Measurements from ENCODE around the gene PRICKLE2.

PRICKLE2 gene

DNA sequence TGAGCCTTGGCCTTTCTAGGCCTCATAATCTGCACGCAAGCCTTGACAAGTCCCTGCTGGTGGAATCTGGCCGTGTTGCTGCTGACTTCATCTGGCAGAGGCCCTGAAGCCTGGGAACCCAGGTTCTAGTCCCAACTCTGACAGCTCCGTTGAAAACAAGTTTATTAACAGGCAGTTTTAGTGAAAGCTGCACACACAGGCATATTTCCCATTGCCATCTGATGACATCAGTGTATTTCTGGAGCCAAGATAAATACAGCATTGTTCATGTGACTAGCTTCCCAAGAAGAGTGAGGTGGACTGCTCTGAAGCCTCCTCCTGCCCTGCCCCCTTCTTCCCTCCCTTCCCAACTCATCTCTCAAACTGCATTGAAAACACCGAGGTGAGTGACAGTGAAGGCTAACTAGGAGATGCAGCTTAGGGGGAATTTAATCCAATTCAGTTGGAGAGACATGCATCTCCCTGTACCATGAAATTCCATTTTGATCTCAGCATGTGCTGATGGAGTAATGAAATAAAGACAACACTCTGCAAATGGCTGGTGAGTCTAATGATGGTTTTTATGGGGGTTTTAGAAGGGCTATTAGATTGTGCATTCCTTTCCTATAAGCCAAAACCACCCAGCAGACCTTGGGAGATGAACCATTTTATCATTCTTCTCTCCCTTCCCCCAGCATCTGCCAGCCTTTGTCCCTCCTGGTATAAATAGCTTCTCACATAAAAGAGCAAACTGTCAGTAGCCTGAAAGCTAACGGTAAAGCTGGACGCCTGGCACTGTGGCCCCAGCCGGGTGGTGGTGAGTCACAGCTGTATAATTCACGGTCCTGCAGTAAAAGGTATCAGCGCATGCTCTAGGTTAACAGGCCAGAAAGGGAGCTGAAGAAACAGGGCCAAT, 38.0 kb downstream of the PRICKLE2 start:
- no peak for DNase-seq

- DNase-seq, result no peak
Observed at GRCh38 chr3:64186667-64187064, 38.6 kb downstream of the PRICKLE2 start.

GRCh38 chr3:64185436-64185835, 39.8 kb downstream of the PRICKLE2 start:
- no peak for DNase-seq

GRCh38 chr3:64184621-64185020, 40.6 kb downstream of the PRICKLE2 start:
- DNase-seq, result no peak

DNA sequence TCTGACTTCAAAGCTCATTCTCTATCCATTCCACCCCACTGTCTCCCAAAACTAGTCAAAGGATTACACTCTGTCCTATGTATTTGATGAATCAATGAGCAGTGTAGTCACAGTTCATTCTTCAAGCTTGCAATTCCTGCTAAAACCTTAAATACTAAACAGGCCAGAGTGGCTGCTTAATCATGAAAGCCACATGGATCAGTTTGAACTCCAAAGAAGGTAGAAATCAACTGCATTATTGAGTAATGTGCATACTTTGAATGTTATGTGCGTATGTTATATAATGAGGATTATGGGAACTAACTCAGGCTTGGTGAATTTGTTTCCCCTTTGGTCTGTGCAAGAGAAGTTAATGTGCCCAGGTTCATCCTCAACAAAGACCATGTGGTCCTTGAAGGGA, 45.4 kb downstream of the PRICKLE2 start:
- no peak for DNase-seq

- DNase-seq, result no peak
Observed at GRCh38 chr3:64179249-64179648, 46.0 kb downstream of the PRICKLE2 start.

DNA sequence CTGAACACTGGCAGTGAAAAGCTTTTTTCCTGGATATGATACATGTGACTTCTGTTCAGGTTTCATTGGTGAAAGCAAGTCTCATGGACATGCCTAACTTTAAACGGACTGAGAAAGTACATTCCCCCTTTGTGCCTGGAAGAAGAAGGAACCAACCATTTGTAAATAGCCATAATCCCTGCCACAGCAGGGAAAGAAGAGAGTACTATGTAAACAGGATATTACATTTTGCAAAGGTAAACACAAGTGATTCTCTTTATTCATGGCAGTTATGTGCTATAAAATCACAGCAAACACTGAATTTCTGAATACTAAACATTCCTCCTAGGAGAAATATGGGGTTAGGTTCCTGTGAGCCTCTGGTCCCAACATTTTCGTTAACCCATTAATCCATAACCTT, 46.8 kb downstream of the PRICKLE2 start:
- DNase-seq, result no peak

GRCh38 chr3:64176461-64176996, 48.7 kb downstream of the PRICKLE2 start:
- DNase-seq, result no peak

- DNase-seq, result no peak
Observed at GRCh38 chr3:64174328-64174727, 50.9 kb downstream of the PRICKLE2 start.

DNA sequence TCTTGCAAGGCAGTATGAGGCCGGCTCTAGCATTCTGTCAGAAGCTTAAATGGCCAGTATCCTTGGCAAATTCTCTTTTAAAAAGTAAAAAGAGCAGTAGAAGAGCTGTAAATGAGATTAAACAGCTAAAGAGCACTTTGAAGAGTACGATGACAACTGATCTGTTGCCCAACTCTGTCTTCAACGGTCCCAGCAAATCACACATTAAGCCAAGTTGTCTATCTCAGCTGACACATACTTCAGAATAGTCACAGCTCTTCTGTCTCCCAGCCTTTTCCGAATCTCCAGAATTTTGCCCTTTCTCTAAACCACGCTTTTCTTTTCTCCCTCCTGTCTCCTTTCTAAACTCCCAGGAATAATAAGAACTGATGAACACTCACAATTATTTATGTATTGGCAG, 51.7 kb downstream of the PRICKLE2 start:
- no peak for DNase-seq

DNA sequence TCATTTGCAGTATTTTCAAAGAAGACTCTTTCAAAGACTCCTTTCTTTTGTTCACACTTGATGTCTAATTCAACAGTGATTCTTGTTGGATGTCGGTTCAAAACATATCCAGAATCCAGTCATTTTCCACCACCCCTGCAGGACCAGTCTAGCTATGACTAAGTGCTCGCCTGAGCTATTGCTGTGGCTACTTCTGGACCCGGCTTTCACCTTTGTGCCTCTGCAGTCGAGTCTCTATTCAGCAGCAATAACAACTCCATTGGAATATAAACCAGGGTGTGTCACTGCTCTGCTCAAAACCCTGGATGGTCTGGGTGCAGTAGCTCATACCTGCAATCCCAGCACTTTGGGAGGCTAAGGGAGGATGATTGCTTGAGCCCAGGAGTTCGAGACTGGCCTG, 55.0 kb downstream of the PRICKLE2 start:
- DNase-seq, result no peak

DNA sequence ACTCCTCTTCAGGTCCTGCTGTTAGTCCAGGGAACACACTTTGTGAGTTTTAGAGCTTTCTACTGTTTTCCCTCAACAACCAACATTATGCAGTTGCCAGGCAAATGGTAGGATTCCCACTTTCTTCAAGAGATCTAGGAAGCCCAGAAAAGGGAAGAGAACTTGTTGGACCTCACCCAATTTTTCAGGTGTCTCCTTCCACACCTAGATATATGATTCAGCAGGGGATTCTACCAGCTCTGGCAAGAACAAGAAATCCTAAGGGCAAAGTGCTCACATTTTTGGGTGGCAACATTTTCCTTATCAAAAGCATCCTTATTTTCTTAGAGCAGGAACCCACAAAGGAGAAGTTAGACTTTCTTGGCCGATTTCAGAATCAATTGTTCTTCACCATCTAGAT, 57.4 kb downstream of the PRICKLE2 start:
- no peak for DNase-seq

DNA sequence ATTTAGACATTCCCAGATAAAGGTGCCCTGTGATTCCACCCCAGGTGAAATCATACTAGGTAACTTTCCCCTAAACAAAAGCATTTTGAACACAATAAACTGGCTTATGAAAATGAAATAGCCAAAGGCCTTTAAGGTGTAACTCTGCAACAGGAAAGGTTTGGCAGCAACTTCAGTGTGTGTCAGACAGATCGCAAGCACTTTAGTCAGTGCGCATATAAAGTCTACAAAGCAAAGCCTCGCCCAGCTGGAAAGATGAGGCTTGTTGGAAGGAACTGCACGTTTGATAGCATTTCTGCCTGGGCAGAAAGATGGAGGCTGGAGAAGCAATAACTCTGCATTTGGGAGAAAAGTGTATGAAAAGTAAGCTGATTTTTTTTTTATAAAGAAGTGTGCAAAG, 57.9 kb downstream of the PRICKLE2 start:
- DNase-seq, result no peak

DNA sequence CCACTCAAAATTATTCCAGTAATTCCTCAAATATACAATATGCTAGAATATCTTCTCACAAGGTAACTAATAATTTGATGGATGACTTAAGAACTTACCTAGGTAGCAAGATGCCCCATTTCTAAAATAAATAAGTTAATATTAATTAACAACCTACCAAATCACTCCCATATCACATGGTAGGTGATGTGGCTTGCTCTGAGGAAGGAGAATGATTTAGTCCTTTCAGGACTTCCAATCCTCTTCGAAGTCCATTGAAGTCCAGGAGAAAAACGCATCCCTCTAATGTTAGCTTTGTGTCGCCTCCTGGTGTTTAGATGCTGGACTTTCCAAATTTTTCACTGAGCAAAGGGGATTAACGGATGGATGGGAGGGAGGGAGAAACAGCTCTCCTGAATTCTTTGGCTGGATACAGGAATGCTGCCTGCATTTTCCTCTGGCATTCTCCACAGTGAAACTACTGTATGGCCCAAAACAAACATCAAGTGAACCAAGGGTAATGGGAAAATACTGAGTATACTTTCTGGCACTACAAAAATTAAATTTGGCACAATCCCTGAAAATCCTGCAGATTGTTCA, 58.6 kb downstream of the PRICKLE2 start:
- no peak for DNase-seq

DNA sequence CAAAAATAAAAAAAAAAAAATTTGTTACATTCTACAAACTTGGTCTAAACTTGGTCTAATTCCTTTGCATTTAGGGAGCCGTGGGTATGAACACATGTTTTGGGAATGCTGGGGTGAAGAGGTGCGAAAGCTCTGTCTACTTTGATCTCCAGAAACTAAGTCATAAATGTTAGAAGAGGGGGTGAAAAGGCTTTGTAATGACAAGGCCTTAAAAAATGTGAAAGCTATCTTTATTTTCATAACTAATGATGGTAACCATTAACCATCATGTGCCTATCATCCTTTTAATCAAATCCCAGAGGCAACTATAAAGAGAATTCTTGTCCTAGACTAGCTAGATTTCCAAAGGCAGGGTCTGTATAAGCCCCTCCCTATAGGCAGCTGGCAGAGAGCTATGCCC, 60.9 kb downstream of the PRICKLE2 start:
- no peak for DNase-seq

- no peak for DNase-seq
Observed at GRCh38 chr3:64163755-64164148, 61.5 kb downstream of the PRICKLE2 start.

DNA sequence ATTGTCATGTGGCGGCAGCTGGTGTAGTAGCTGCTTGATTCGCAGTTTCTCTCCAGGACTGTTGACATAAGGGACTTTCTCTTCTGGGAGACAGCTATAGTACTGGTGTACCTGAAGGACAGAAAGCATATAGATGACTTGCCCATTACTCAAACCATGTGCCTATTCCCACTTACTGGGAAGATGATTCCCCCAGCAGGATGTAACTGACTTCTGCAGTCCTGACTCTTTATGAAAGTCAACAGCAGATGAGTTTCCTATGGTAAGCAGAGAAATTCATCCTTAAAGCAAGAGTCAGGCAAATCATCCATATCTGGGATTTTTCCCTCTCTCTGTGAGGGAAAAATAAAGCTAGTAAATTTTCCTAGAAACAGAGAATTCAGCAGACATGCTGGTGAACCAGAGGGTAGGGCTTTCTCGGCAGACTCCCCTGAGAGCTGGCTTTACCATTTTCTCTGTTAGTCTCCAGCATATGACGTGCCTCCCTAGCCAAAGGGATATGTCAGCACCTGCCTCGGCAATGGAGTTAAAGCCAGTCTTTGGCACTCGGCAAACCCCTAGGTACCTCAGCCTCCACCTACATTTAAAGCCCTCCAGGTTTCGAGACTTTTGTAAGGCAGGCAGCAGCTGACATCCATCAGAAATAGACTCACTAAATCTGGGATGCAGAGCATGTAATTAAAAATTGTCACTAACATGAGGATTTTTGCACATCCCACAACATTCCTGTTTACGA, 62.1 kb downstream of the PRICKLE2 start:
- no peak for DNase-seq

GRCh38 chr3:64161481-64161952, 63.7 kb downstream of the PRICKLE2 start:
- no peak for DNase-seq

DNA sequence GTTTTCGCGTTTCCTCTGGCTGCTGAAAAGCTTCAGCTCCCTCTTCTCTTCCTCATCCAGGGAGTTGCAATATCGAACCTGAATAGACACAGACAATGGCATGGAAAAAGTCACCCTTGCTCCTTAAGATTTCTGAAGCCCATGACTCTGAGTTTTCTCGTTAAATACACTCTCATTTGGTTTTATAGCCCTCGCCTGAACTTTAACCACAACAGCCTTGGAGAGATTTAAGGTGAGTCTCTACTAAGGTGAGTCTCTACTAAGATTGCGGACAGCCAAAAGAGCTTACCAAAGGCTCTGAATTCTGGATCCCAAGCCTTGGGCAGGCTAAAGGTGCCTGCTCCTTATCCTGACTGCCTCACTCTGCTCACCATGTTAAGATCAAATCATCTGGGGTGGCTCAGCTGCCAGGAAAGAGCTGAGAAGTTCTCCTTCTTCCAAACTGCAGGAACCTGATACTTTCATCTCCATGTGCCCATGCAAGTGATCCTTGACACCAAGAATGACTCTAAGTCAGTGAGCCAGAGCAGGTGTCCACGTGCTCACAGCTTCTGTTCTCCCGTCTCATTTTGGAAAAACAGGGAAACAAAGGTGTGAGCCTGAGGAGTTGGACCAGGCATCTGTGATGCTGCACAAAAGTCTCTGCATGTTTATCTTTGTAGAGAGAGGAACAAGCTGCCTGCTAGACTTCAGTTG, 65.1 kb downstream of the PRICKLE2 start:
- DNase-seq, result no peak

DNA sequence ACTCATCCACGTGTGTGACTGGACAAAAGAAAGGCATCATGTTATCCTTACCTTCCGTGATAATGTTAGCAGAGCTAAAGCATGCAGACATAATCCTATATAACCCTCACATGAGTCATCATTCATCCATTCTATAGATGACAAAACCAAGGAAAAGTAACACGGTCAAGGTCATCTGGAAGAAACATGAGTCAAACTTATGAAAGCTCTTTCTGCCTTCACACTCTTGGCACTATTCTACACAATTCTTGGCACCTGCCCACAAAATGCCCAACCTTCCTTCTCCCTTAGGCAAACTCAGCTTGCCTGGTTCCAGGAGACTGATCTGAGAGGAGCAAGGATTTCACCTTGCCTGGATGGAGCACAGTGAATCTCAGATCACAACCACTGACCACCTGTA, 66.9 kb downstream of the PRICKLE2 start:
- DNase-seq, result no peak

- DNase-seq, result no peak
Observed at GRCh38 chr3:64157150-64158035, 67.9 kb downstream of the PRICKLE2 start.

GRCh38 chr3:64155328-64155727, 69.9 kb downstream of the PRICKLE2 start:
- no peak for DNase-seq

Data from activated effector memory CD4-positive, alpha-beta T cell treated with Interleukin-2 at 50 U/mL for 16 hours (primary cell).